GM12864 (cell line): ENCODE measurements around the gene ADAT1.

Experiments used
- DNase-seq: peaks from one replicate; pipeline ENCODE4 v3.0.0-alpha.2; 2011; ENCODE audit warnings: low read depth
- H3K4me3 ChIP-seq: 2 replicates; pipeline ENCODE4 v1.5.1; 2011; ENCODE audit warnings: mild to moderate bottlenecking, low read depth, low read length, control low read depth
- TF ChIP-seq, protein P1 (sequence below): IDR thresholded peaks from 2 replicates; pipeline ENCODE4 v1.5.1; 2011; ENCODE audit warnings: low read depth, mild to moderate bottlenecking, moderate library complexity, low read length, control low read depth, inconsistent platforms; ENCODE audit errors: missing control alignments

ADAT1 gene

DNA sequence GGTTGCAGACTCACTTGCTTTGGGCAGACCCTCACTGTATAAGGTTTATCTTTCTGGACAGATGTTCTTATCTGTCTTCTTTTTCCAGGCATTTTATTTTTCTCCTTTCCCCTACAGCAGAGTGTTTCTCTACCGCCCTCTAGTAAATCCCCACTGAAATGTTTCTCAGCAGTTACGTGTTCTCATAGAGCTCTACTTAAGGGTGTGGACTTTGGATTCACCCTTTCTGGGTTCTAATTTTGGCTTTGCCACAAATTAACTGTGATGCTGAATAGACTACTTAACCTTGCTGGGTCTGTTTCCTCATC lies 2.0 kb downstream of the ADAT1 start:
- TF ChIP-seq, protein P1, sequence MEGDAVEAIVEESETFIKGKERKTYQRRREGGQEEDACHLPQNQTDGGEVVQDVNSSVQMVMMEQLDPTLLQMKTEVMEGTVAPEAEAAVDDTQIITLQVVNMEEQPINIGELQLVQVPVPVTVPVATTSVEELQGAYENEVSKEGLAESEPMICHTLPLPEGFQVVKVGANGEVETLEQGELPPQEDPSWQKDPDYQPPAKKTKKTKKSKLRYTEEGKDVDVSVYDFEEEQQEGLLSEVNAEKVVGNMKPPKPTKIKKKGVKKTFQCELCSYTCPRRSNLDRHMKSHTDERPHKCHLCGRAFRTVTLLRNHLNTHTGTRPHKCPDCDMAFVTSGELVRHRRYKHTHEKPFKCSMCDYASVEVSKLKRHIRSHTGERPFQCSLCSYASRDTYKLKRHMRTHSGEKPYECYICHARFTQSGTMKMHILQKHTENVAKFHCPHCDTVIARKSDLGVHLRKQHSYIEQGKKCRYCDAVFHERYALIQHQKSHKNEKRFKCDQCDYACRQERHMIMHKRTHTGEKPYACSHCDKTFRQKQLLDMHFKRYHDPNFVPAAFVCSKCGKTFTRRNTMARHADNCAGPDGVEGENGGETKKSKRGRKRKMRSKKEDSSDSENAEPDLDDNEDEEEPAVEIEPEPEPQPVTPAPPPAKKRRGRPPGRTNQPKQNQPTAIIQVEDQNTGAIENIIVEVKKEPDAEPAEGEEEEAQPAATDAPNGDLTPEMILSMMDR: peak; percentile 39
- DNase-seq: no peak
- no peak overlapping the region for H3K4me3 ChIP-seq

DNA sequence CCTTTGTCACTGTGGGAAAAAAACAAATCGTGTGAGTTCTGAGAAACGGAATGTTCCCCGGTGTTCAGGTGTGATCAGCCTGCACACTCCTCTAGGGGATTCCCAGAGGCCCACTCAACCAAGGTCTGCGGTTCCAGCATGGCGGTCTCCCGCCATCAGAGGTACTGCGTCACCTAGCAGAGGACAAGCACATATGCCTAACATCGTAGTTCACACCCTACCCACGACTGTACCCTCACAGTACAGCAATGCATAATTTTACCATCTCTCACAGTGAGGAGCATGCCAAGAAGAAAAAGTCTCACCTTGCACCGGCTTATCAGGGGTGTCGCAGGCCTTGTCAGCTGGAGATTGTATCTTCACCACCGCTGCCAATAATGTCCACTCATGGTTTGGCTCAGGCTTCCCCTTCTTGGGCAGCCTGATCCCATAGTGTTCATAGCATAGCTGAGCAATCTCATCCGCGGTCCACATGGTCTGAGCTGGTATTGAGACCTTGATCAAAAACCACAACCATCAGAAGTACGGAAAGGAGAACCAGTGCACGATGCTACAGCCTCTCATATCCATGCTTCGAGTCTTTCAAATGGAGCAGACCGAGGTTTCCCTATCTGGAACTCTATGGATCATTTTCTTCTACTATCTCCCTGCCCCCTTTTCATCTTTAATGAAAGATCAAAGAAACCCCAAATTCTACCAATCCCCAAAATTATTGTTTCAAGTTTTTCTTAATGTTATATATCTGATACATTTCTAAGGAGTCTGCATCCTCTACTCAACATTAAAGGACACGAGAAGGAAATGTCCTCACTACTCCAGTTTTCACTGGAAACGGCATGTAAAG lies 2.5 kb downstream of the ADAT1 start:
- no peak overlapping the region for H3K4me3 ChIP-seq
- TF ChIP-seq, protein P1: no peak
- no peak for DNase-seq

DNA sequence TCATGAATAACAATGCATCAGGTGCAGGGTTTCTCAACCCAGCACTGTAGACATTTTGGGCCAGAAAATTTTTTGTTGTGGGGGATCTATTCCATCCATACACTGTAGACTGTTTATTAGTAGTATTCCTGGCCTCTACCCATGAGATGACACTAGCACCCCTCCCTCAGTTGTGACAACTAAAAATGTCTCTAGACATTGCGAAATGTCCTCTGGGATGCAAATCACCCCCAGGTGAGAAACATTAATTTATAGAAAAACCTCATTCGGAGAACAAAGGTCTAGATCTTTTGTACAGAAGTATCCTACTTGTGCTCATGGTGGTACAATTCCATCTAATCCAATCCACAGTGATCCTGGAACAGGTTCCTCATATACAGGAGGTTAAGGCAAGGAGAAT lies 4.3 kb downstream of the ADAT1 start:
- DNase-seq: no peak
- H3K4me3 ChIP-seq: no peak overlapping the region
- TF ChIP-seq, protein P1: no peak

DNA sequence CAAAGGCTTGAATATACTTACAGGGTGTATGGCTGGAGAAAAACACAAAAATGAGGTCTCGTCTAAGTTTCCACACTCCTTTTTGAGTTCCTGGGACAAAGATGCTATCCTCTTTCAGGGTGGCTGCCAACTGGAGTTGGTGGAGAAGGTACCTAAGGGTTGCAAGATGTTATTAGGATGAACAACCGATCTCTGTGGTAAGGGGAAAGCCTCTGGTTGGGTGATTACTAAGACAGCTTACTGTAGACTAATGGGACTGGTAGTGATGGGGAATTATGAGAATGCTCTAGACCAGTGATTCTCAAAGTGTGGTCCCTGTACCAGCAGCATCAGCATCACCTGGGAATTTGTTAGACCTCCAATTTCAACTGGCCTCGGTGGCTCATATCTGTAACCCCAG lies 6.0 kb downstream of the ADAT1 start:
- no peak for DNase-seq
- no peak overlapping the region for H3K4me3 ChIP-seq
- TF ChIP-seq, protein P1: no peak

DNA sequence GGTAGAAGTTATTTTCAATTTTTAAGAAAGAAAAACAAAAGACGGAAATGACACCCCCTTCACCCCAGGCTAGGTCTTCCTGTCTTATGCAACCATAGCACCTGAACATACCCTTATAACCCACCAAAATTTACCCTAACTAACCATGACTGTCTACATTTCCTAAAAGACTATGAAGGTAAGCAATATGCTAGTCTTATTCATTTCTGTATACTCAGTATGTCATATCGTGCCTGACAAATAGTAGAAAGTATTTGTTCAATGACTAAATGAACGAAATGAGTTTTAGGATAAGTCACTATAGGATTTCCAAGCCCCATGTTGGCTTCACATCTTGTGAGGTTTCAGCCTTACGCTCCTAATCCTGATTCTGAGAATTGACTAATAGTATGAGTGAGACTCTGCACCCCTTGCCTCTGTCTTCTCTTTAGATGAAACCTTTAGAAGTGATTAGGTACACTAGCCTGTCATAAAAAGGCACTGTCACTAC lies 6.5 kb downstream of the ADAT1 start:
- TF ChIP-seq, protein P1: no peak
- no peak overlapping the region for H3K4me3 ChIP-seq
- DNase-seq: no peak

DNA sequence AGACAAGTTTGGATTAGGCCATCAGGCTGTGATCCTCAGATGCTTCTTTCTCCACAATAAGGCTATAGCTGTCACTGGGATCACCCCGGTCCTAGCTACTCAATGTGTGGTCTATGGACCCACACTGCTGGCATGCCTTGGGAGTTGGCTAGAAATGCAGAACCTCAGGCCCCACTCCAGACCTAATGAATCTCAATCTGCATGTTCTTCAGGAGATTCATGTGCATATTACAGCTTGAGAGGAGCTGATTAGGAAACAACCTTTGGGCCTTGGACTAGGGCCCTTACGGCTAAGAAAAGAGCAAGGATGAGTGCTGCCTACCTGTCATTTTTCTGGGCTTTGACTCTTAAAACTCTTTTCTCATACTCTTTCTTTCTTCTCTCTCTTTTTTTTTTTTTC lies 7.5 kb downstream of the ADAT1 start:
- TF ChIP-seq, protein P1: no peak
- no peak overlapping the region for H3K4me3 ChIP-seq
- DNase-seq: no peak

DNA sequence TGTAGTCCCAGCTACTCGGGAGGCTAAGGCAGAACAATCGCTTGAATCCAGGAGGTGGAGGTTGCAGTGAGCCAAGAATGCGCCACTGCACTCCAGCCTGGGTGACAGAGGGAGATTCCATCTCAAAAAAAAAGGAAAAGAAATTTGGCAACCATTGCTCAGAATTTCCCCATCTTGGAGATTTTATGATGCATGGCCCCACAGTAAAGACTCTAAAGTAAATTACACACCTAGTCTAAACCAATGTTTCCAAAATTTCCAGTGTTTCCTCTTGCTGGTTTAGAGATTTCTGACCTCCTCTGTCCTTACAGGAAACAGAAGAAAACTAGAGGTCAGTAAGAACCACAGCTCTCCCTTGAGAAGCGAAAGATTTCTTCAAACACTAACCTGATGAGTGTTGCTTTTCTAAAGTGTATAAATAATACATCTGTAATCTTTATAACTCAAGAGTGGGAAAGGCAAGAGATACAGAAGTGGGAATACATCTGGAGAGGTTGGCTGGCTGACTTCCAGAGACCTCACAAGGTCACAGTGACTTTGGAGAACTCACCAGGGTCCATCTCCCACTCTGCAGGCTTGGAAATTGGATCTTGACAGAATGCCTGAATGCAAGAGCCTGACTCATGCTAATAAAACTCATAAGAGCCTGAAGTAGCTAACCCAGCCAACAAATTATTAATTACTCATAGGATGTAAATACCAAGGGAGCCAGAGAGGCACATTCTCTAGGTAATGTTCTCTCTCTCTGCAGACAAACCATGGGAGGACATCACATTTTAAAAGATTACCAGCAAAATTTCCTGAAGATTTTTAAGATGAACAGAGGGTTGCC lies 8.8 kb downstream of the ADAT1 start:
- DNase-seq: no peak
- TF ChIP-seq, protein P1: no peak
- no peak overlapping the region for H3K4me3 ChIP-seq
